OCI-M2 (cell line): ENCODE measurements around the gene ZNF827.
A peak's percentile ranks its signal among the peaks of the same experiment; 100 is the strongest.
"Not testable (repeated sequence)": the region's sequence is repeated elsewhere in the genome, so short reads cannot be mapped to it uniquely, and the experiment has no call there.

Source experiments
- DNase-seq: peaks from one replicate; lab custom pipeline; 2025; ENCODE audit not compliant: unreplicated experiment; lab: John Stamatoyannopoulos, UW

Gene ZNF827

GRCh38 chr4:145839151-145839550, 99.5 kb downstream of the ZNF827 start:
- DNase-seq: no peak

GRCh38 chr4:145832384-145832783, 106.2 kb downstream of the ZNF827 start:
- not testable (repeated sequence) for DNase-seq

DNA sequence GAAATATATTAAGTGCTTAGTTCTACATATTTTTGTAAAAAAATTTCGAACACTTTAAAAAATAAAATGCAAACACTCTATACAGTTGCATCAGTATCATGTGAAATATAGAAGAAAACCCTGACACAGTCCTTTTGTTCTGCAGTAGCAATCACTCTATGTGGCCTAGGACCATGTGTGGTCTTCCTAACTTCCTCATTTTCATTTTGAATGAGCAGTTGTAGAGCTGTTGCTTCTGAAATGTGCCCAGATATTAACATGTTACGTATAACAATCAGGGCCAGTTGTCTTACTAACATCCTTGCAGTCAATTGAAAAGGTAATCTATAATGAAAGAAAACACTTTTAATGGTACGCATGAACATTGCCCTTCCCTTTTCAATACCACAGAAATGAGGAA, 107.9 kb downstream of the ZNF827 start:
- no peak for DNase-seq

DNA sequence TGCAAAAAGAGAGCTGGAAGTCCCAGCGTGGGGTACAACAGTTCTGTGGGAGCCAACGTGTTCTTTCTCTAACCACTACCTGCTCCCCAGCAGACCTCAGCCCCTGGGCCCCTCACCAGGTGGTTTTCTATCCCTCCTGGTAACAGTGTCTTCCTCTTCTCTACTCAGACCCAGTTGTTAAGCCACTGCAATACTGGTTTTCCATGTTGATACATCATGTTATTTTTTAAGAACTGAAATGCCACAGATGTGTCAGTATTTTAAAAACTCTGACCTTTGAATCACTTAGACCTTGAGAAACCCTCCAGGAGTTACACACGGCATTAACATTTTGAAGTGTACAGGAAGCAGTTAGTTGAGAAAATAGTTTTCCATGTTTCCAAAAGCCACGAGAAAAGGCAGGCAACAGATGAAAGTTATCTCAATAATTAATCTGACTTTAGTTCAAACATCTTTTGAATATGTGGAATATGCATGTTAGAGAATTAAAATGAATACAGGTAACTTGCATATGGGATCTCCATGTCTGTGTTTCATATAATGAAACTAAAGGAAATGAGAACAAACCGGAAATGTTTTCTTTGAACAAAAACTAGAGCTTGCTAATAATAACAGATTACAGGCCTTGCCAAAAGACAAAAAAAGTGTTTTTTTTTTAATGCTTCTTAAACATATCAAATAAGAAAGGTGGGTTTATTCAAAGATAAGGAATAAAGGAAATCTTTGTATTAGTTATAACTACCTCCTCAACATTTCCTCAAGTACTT, 108.8 kb downstream of the ZNF827 start:
- no peak for DNase-seq

- no peak for DNase-seq
Measured at GRCh38 chr4:145828802-145829485, 109.7 kb downstream of the ZNF827 start.

DNA sequence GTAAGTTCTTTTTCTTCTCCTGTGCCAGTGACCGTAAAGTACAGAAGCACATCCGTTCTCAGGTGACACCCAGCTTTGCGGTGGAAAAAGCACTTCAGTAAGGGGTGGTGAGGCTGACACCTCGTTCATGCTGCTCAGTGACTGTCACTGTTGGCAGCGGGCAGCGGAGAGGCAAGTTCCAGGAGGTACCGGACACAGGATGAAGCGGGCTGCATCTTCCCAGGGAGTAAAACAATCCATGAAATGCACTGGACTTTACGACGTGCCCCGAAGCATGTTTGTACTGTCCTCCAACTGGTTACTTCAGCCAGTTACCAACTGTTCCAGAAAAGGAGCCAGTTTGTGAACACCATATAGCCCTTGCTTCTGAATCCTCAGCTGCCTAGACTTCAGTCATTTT, 110.7 kb downstream of the ZNF827 start:
- DNase-seq: no peak

DNA sequence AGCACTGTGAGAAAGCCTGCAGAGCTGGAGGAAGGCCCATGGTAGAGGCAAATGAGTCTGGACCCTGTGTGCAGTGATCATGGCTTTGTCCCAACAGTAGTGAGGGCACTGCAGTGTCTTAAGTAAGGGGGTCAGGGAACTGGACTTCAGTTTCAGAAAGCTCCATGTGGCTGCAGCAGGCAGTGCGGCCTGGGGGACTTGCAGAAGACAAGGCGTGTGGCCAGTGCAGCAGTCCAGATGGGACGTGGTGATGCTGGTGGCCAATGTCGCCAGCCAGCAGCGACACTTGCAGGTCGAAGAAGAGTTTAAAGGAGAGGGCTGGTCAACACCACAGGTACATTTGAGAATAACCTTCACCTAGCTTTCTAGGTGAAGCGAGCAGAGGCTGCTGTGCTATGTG, 113.4 kb downstream of the ZNF827 start:
- no peak for DNase-seq

DNA sequence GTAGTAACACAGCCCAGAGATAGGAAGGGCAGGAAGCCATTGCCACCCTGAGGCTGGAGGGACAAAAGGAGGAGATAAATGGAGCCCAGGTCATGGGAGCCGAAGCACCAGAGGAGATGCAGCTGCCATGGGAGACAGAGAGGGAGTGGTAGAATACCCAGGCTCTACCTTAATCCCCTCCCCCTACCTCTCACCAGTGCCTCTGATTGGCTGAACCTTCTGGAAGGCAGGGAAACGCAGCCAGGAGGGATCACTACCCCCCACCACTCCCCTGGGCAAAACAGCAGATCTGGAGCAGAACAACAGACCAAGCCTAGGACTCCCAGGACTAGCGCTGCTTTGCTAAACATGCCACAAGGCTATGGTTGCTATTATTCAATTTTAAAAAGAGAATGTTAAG, 114.2 kb downstream of the ZNF827 start:
- no peak for DNase-seq

GRCh38 chr4:145823743-145824142, 114.9 kb downstream of the ZNF827 start:
- DNase-seq: no peak

DNA sequence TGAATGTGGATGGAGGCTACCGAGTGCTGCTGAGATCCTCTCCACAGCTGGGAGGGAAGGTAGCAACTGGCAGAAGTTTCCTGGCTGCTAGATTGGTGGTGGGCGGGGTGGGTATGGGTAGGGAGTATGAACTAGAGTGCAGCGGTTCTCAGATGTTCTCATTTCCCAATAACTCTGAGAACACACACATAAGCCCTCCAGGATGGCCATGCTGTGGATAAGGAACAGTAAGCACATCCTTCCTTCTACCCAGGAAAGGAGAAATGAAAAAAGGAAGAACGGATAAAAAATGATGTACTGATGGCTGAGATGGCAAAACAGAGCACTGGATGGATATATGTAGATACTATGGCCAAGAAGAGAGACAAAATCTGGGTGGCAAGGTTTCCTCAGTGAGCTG, 116.0 kb downstream of the ZNF827 start:
- DNase-seq: no peak

DNA sequence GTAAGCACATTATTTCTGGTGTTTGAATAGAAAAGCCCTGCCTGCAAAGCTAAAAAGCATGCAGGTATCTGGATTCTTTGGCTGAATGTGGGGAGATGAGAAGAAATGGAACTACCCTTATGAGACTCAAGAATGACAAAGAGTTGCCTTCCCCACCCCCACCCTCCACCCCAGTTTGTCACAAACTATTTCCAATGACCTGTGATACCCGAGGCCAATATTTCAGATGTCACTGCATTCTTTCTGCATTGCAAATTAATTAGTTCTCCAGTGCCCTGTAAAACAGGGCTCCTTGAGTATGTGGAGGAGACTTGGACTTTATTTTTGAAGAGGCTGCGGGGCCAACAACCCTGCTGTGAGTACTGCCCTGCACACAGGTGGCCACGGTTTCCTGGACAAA, 116.4 kb downstream of the ZNF827 start:
- no peak for DNase-seq

DNA sequence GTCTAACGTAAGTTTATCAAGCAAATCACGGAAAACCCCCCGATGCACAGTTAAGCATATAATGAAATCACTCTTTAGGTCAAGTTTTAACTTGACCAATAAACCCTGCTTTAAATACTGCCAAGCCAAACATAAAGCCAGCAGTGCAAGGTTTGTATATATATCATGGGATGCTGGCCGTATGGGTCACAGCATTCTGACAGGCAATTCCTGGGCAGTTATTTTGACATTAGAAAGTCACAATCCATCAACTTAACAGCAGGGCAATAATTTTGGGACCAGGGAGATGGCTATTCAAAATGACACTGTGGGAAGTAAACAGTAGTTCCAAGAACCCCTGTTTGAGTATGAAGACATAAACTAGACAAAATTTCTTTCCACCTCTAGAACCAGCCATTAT, 116.9 kb downstream of the ZNF827 start:
- no peak for DNase-seq

- no peak for DNase-seq
Measured at GRCh38 chr4:145820407-145820806, 118.2 kb downstream of the ZNF827 start.

- no peak for DNase-seq
Measured at GRCh38 chr4:145819853-145820181, 118.8 kb downstream of the ZNF827 start.

- DNase-seq: no peak
Measured at GRCh38 chr4:145819101-145819852, 119.3 kb downstream of the ZNF827 start.

GRCh38 chr4:145818011-145818410, 120.6 kb downstream of the ZNF827 start:
- DNase-seq: peak; percentile 10

- DNase-seq: no peak
Measured at GRCh38 chr4:145816091-145816490, 122.5 kb downstream of the ZNF827 start.

DNA sequence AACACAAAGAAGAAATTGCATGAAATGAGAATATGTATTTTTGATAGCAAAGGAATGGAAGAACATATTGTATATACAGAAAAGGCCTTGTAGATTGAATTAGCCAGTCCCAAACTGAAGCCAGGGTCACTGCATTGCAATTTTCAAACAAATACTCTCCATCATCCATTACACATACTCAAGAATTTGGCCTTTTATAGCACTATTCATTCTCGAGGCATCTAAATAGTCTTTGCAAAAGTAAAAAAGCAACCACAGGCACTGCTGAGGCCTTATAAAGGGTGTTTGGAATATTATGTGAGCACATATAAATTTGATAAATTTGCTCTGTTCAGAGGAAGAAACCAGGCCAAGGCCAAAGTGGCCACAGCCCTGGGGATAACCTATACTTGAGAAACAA, 123.0 kb downstream of the ZNF827 start:
- no peak for DNase-seq

- no peak for DNase-seq
Measured at GRCh38 chr4:145815027-145815612, 123.5 kb downstream of the ZNF827 start.

- no peak for DNase-seq
Measured at GRCh38 chr4:145814246-145814645, 124.4 kb downstream of the ZNF827 start.

GRCh38 chr4:145812919-145813318, 125.7 kb downstream of the ZNF827 start:
- DNase-seq: no peak
